Gastrocnemius medialis (tissue), 4 donors: Measurements from ENCODE around the gene NUP214.

Experiments used
- POLR2A ChIP-seq, 2 donors: fragments of 450-650 bp; IDR thresholded peaks; one replicate each; pipeline ENCODE4 v1.6.1; 2017; ENCODE audit warnings: antibody characterized with exemption in 2 of 2, mild to moderate bottlenecking in 2 of 2, moderate library complexity in 2 of 2
- TF ChIP-seq, protein P1 (sequence below), 5 experiments: fragments of 450-650 bp in 3 of 5; fragments of 200-600 bp in 2 of 5; sonication (generic) in 2 of 5; IDR thresholded peaks in 4 of 5; conservative IDR thresholded peaks in 1 of 5; 1 replicate in 4 of 5; 2 replicates in 1 of 5; pipeline ENCODE4 v1.5.1; 2016 to 2019; ENCODE audit warnings: antibody characterized with exemption in 5 of 5, mild to moderate bottlenecking in 3 of 5, moderate library complexity in 3 of 5

DNA sequence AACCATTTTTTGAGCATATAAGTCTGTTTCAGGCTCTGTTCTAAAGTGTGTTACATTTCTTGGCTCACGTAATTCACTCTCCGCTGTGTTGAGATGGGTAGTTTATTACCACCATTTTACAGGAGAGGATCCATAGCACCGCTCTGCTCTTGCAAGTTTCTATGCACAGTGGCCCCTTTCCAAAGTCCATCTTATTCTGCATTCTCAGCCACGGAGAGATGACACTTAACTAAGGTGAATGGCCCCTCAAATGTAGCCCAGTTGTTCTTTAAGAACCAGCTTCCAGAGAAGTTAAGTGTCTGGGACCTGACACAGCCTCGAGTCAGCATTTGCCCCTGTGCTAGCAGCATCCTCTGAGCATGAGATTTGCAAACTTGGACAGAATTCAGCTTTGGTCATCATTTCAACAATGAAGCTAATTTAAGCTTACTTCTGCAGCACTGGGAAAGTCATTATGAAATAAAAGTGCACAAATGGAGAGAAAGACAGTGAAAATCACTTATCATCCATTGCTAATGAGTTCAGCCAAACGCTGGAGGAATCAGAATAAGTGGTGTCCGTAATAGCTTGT is 89.0 kb downstream of the NUP214 start:
- TF ChIP-seq, protein P1, sequence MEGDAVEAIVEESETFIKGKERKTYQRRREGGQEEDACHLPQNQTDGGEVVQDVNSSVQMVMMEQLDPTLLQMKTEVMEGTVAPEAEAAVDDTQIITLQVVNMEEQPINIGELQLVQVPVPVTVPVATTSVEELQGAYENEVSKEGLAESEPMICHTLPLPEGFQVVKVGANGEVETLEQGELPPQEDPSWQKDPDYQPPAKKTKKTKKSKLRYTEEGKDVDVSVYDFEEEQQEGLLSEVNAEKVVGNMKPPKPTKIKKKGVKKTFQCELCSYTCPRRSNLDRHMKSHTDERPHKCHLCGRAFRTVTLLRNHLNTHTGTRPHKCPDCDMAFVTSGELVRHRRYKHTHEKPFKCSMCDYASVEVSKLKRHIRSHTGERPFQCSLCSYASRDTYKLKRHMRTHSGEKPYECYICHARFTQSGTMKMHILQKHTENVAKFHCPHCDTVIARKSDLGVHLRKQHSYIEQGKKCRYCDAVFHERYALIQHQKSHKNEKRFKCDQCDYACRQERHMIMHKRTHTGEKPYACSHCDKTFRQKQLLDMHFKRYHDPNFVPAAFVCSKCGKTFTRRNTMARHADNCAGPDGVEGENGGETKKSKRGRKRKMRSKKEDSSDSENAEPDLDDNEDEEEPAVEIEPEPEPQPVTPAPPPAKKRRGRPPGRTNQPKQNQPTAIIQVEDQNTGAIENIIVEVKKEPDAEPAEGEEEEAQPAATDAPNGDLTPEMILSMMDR (IDR thresholded peaks at IDR 0.05 in 4 of 5, conservative IDR thresholded peaks at IDR 0.05 in 1 of 5): no peak
- no peak for TF ChIP-seq POLR2A (IDR thresholded peaks at IDR 0.05)
